Umbilical cord (tissue), 2 donors: Measurements from ENCODE around the gene RAB30. TPM values are rescaled to one million over a fixed set of nuclear protein-coding genes. Genes with fewer than 3 reads are reported as not detected.

Experiments
- DNase-seq: peaks from one replicate; pipeline ENCODE4 v3.0.0-alpha.2; 2015; ENCODE audit warnings: low spot score
- total RNA-seq: library from RNA; depleted of rRNA; stranded (reverse); fragments of >200 nt; gene quantifications from one replicate; pipeline ENCODE4 v1.2.3, GENCODE V29; 2014; ENCODE audit warnings: low replicate concordance; ENCODE audit not compliant: insufficient read depth

Gene RAB30
- total RNA-seq, 1 donor from 2014 or later, result 12.3 TPM

GRCh38 chr11:83039566-83039965 lies 32.1 kb downstream of the RAB30 start:
- no peak for DNase-seq

DNA sequence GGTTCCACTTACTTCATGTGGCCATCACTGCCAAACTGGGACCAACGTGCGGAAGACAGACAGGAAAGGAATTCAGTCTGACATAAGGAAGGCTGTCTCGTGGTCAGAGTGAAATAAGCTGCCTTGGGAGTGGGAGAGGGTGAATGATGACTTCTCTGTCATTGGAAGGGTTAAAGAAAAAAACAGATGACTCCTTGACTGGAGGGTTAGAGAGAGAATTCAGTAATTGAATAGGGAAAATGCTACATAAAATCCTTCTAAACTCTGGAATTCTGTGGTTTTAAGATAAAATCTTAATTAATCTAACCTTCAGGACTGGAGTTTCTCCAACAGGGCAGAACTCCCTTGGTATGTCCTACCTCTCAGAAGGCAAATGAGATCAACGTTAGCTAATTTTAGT lies 33.8 kb downstream of the RAB30 start:
- no peak for DNase-seq

- DNase-seq, result peak; percentile 43
Measured at GRCh38 chr11:83036701-83037100, 35.0 kb downstream of the RAB30 start.

DNA sequence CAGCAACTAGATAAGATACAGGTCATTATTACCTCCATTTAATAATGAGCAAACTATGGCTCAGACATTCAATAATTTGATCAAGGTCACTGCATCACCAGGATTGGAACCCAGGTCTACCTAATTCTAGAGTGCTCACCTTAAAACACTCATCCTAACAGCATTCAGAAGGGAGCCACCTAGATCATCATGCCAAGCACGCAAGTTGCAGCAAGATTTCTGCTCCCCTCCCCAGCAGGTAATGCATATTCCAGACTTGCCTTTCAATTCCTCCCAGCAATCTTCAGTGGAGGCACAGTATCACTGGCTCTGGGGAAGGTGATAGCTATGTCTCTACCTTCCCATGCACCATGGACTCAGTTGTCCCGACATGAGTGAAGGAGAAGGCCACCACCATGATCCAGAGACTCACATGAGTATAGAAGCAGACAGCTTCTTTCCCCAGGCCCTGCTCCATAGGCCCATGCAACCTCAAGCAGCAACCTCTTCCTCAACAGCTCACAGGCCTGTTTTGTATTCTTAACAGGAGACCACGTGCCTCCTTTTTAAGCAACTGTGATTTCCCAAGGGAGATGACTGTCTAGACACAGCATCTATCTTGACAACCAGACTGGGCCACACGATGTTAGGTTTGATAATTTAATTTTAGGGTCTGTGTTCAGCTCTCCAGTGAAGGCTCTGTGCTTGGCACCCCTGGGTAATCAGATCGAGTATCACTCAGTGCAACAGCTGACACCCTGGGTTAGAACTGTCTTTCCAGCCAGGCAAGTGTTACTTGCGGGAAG lies 36.4 kb downstream of the RAB30 start:
- no peak for DNase-seq

DNA sequence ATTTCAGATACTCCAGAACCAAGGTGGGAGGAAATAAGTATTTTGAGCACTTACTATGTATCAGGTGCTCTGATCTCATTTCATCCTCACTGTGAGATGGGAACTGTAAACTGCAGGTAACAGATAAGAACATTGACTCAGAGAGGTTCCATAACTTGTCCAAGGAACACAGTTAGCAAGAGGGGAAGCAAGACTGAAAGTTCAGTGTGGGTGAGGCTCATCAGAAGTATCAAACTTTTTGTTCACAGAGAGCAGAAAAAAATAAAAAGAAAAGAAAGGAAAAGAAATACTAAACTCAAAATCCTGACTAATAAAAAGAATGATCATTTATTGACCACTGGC lies 37.1 kb downstream of the RAB30 start:
- no peak for DNase-seq

DNA sequence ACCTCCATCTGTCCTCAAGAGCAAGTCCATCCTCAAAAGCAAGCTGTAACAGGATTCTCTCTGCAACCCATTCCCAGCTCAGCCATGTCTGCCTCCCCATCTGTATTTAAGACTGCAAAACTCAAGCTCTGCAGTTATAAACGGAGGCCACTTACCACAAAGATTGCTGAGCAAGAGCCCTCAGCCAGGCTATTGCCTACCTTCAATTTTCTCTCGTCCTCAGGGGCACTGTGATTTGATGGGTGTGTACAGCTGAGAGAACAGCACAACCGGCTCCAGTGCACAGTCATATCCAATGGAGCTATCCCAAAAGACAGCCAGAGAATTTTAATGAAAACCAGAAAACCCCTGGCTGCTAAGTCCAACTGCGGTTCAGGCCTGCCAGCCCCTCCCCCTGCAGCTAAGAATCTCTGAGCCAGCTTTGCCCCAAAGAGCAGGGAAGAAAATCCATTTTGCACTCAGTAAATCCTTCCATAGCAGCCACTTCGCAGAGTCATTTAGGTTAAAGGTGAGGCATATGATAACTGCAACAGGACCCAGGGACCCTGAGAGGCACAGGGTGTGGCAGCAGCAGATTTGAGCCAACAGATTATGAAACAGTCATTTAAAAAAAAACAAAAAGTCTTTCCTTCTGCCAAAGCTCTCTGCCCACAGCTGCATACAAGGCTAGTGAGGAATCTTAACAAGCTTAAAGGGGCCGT lies 37.6 kb downstream of the RAB30 start:
- peak; percentile 86 for DNase-seq

DNA sequence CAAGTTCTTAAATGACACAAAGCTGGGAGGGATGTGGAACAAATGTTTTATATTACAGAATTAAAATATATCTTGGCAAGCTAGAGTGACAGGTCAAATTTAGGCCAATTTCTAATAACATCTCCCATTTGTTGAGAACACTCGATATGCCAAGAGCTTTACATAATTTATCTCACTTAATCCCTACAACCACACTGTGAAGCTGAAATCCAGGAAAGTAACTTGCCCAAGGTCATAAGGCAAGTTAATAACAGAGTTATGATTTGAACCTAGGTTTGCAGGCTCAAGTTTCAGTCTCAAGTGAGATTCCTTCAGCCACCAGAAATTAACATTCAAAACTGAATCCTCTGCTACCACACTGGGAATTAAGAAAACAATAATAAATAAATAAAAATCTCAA lies 38.3 kb downstream of the RAB30 start:
- no peak for DNase-seq

- no peak for DNase-seq
Measured at GRCh38 chr11:83031127-83031526, 40.6 kb downstream of the RAB30 start.

DNA sequence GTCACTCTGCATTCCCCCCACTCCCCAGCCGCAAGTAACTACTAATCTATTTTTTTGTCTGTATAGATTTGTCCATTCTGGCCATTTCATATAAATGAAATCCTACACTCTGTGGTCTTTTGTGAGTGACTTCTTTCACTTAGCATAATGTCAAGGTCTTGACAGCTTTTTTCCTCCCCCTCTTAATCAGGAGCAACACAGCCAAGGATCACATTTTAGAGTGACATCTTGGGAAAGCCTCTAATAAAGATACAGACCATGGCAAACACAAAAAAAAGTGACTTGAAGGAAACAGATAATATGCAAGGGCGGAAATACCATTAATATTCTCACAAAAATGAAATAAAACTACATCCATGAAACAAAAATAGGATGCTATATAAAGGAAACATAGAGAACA lies 43.9 kb downstream of the RAB30 start:
- DNase-seq, result no peak

GRCh38 chr11:83027289-83027688 lies 44.4 kb downstream of the RAB30 start:
- no peak for DNase-seq

GRCh38 chr11:83026229-83026628 lies 45.5 kb downstream of the RAB30 start:
- DNase-seq, result no peak

DNA sequence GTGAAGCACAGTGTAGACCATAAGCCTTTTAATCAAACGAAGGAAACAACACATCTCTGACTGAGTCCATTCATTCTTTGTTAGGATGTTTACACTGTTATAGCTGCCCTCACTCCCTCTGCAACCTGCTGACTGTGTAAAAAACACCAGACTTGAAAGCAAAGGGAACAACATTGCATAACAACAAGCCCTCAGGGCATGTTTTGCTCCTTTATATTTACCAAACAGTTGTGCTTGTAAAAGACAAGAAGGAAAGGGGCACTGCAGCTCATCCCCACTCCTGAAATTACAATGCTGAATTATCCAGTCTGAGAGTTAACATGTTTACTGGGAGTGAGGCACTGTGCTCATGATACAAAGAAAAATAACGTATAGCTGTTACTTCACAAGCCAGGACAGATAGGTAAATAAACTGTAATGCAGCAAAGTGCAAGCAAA lies 46.4 kb downstream of the RAB30 start:
- no peak for DNase-seq

- DNase-seq, result no peak
Measured at GRCh38 chr11:83024270-83024854, 47.3 kb downstream of the RAB30 start.

- no peak for DNase-seq
Measured at GRCh38 chr11:83023410-83023809, 48.3 kb downstream of the RAB30 start.

- DNase-seq, result no peak
Measured at GRCh38 chr11:83021780-83022125, 49.9 kb downstream of the RAB30 start.

- DNase-seq, result no peak
Measured at GRCh38 chr11:83020942-83021779, 50.5 kb downstream of the RAB30 start.

- DNase-seq, result no peak
Measured at GRCh38 chr11:83019888-83020579, 51.7 kb downstream of the RAB30 start.

GRCh38 chr11:83014951-83015350 lies 56.7 kb downstream of the RAB30 start:
- no peak for DNase-seq

GRCh38 chr11:83012168-83013067 lies 59.3 kb downstream of the RAB30 start:
- DNase-seq, result no peak
